NCI-H774 (cell line): ENCODE measurements around the gene FERMT2.
"Not testable (repeated sequence)": the region's sequence is repeated elsewhere in the genome, so short reads cannot be mapped to it uniquely, and the experiment has no call there.

Experiments used
- DNase-seq: peaks from one replicate; lab custom pipeline; 2025; lab: John Stamatoyannopoulos, UW

FERMT2 gene

DNA sequence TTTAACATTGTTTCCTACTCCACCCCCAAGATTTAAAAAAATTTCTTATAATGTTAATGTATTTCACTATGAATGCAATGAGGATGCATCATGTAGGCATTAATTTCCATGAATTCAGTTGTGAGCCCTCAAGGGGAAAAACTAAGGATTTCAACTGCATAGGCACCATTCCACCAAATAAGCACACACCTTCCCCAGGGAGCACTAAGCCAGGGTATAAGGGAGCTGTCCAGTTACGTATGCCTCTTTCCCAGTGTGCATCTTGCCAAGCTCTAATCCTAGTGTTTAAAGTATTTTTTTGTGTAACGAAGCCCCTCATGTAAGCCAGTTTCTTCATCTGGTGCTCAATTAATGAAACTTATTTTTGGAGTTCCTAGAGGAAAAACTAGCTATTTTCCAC lies 6.6 kb downstream of the FERMT2 start:
- DNase-seq = no peak

DNA sequence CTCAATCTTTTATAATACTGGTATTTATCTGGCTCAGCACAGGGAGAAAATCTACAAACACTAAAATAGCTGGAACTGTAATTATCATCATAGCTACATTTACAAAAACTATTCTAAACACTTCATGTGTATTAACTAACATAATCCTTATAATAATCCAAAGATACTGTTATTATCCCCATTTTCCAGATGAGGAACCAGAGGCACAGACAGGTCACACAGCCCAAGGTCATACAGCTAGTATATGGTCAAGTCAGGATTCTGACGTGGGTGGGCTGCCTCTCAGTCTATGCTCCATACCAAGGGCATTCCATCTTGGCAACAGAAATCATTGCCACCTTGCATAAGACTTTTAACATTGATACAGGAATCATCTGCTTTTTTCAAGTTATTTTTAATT lies 11.4 kb downstream of the FERMT2 start:
- no peak for DNase-seq

GRCh38 chr14:52937869-52938268 lies 13.0 kb downstream of the FERMT2 start:
- no peak for DNase-seq

- no peak for DNase-seq
Measured at GRCh38 chr14:52937306-52937705, 13.5 kb downstream of the FERMT2 start.

DNA sequence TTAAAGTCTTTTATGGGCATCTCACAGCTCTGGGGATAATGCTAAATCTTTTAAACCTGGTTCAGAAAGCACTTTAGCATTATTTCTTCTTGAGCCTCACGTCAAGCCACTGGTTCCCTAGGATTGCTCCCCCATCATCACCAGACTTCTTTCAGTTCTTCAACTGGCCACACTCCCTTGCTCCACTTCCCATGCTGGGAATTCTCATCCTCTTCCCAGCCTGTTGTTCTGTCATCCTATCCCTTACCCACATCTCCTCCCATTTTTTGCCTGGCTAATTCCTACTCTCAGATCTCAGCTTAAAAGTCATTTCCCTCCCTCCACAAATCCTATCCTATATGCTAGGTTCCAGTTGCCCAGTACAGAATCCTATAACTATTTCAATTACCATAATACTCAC lies 14.4 kb downstream of the FERMT2 start:
- DNase-seq = no peak

GRCh38 chr14:52935833-52936232 lies 15.0 kb downstream of the FERMT2 start:
- DNase-seq = no peak

- DNase-seq = no peak
Measured at GRCh38 chr14:52934762-52935161, 16.1 kb downstream of the FERMT2 start.

- DNase-seq = no peak
Measured at GRCh38 chr14:52929192-52929807, 21.6 kb downstream of the FERMT2 start.

- DNase-seq = no peak
Measured at GRCh38 chr14:52926953-52927352, 23.9 kb downstream of the FERMT2 start.

DNA sequence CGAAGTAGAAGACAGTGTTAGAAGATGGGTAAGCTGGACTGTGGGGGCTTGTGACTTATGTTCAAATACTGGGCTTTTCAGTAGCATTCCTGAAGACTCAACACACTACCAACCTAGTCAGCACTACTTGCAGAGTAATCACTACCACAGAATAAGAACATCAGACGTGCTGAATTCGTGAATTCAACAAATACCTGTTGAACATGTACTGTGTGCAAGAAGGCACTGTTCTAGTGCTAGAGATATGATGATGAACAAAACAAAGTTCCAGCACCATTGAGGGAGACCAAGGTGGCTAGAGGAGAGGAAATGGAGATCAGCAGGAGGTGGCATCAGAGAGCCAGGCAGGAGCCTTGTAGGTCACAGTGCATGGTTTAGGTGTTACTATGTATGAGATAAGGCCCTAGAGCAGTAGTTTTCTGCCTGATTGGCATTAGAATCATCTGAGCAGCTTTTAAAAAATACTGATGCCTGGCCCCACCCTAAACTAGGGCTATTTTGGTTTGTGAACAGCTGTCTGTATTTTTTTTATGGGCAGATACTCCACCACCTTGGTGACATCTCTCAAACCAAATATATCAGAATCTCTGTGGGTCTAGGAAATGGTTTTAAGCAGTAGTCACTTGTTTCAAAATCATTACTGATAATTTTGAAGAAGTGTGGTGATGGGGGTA lies 26.8 kb downstream of the FERMT2 start:
- no peak for DNase-seq

GRCh38 chr14:52922656-52923055 lies 28.2 kb downstream of the FERMT2 start:
- DNase-seq = no peak

DNA sequence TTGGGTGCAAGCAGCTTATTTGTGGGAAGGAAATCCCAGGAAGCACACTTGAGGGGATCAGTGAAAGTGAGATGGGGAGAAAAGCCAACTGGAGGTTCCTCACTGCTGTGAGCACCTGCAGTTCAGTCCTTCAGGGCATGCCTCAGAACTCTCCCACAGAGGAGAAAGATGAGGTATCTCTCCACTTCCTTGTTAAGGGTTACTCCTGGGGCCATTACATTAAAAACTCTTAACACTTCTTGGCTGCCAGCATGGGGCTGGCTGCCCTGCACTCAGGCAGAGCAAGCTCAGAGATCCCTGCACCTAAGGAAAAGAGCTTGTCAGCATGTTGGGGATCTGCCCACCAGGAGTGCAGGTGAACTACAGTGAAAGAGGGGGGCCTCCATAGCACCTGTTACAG lies 28.8 kb downstream of the FERMT2 start:
- no peak for DNase-seq

GRCh38 chr14:52920411-52920810 lies 30.4 kb downstream of the FERMT2 start:
- DNase-seq = not testable (repeated sequence)

DNA sequence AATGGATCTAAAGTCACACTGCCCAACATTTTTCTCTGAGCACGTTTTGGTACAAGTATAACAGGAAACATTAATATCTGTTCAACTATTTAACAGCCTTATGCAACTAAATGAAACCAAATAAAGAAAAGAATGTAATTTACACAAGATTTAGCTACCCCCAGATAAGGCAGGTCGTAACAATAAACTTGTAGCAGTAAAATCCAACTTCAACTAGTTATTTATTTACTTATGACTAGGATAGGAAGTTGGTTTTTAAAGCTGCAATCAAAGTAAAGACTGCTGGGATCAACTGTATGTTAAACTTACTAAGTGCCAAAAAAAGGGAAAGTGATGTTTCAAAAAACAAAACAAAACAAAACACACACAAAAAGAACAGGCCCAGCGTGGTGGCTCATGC lies 30.9 kb downstream of the FERMT2 start:
- DNase-seq = no peak

GRCh38 chr14:52918486-52918885 lies 32.4 kb downstream of the FERMT2 start:
- DNase-seq = no peak

- DNase-seq = no peak
Measured at GRCh38 chr14:52917735-52918134, 33.1 kb downstream of the FERMT2 start.

DNA sequence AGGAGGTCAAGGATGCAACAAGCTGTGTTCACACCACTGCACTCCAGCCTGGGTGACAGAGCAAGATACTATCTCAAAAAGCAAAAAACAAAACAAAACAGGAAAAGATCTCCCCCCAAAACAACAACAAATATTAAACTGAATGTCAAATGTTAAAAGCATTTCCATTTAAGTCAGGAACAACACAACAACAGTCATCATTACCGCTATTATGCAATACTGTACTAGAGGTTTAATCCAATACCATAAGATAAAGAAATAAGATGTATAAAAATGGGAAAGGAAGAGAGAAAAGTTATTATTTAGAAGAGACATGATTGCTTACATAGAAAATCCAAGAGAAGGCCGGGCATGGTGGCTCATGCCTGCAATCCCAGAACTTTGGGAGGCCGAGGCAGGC lies 36.6 kb downstream of the FERMT2 start:
- no peak for DNase-seq

GRCh38 chr14:52913271-52913670 lies 37.6 kb downstream of the FERMT2 start:
- DNase-seq = no peak

DNA sequence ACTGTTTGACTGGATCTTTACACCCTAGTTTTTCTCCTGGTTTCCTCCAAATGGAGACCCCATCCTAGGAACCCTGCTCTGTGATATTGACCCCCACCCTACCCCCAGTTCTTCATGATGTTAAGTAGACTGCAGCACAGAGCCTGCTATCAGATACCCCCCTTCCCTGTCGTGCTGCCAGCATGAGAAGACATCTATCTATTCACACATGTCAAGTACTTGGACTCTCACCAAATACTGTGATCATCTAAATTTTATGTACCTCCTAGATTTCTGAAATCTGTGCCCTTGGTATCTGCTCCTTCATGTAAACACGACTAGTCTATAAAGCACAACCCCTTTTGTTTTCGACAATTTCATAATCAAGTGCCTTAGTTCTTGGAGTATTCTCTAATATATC lies 38.9 kb downstream of the FERMT2 start:
- DNase-seq = no peak

DNA sequence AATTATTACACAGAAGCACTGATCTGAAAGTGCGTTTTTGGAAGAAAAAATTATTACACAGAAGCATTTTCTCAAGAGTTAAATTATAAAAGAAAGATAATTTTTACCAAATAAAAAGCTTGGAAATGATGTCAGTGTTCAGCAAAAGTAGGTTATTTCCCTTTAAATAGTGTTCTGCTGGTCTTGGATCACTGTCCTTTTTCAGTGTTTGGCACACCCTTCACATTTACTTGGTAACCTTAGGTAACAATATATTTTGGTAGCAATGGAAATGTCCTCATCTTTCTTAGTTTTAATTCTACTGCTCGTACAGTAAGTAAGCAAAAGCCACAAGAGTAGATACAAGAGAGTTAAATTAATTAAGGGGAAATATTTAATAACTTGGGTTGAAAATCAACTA lies 40.3 kb downstream of the FERMT2 start:
- DNase-seq = no peak

DNA sequence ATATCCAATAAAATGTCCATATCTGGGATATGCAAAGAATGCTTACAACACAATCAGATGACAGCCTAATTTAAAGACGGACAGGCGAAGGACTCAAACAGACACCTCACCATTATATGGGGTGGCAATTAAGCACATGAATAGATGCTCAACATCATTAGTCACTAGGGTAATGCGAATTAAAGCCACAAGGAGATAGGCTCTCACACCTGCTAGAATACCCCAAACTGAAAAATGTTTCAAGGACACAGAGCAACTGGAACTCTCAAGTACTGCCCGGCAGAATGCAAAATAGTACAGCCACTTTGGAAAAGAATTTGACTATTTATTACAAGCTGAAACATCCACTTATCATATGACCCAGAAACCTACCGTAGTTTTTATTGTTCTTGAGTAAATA lies 42.9 kb downstream of the FERMT2 start:
- DNase-seq = no peak

DNA sequence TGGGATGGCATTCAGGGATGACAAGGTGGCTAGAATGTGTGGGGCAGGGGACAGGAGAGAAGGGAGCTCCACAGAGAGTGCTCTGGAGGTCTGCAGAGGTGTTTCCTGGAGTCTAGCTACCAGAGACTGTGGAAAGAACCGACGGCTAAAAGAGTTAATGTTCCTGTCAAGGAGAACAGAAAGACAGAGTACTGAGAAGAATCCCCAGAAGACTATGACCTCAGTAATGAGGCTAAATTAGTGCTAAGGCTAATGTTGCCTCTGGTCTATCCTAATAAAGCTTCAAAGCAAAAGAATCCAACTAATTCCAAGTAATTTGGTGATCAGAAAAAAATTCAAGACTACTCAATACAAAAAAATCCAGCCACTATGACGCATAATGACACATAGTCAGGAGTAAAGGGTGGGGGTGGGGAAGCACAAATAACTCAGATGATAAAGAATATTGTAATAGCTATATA lies 44.7 kb downstream of the FERMT2 start:
- no peak for DNase-seq

- DNase-seq = no peak
Measured at GRCh38 chr14:52902971-52903619, 47.8 kb downstream of the FERMT2 start.
